ENCODE results near the gene CCNK. TPM values are rescaled to one million over a fixed set of nuclear protein-coding genes. Genes with fewer than 3 reads are reported as not detected.

Gene CCNK
- total and polyA plus RNA-seq, 10 of the 15 experiments (the other 5 are each of a cell fraction or from before 2014, with no cell fraction given): 10.8 to 88.0 (median 22.5) TPM

DNA sequence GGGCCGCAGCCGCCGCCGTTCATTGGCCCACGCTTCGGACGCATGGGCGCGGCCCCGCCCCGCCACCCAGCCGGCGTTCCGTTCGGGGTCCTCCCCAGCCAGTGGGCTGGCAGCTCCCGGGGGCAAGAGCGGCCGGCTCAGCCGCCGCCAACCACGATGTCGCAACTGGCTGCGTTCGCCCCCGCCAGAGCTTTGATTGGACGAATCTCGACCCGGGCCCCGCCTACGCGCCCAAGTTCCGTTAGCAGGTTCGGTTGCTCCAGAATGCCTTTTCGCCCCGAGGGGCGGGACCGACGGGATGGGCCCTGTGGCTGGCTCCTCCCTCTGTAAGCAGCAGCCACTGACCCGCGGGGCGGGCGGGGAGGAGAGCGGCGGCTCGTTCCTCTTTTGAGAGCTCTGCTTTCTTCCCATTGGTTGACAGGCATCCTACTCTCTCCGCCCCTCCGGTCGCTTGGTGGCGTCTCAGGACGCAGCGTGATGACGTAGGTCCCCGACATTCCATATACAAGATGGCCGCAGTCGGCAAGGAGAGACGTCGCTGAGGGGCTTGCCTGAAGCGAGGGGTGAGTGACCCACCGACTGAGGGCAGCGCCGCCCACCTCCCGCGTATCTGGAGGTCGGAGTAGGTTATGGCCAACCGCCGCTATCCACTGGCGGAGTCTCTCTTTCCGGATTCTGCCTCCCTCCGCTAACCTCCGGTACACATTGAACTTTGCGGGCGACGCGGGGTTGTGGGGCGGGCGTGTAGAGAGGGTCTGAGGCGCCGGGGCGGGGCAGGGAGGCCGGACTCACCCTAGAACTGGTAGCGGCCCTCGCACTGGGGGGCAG, at the start of gene CCNK (continued):
- TF ChIP-seq STAT1 (conservative IDR thresholded peaks at IDR 0.05): 0 out of 2 replicates have a peak, but pooled peaks have one; percentile 73
- TF ChIP-seq ZNF207 (IDR thresholded peaks at IDR 0.05; ENCODE audit: borderline replicate concordance): 0 out of 2 replicates have a peak, but pooled peaks have one; percentile 59
- TF ChIP-seq, protein P1, sequence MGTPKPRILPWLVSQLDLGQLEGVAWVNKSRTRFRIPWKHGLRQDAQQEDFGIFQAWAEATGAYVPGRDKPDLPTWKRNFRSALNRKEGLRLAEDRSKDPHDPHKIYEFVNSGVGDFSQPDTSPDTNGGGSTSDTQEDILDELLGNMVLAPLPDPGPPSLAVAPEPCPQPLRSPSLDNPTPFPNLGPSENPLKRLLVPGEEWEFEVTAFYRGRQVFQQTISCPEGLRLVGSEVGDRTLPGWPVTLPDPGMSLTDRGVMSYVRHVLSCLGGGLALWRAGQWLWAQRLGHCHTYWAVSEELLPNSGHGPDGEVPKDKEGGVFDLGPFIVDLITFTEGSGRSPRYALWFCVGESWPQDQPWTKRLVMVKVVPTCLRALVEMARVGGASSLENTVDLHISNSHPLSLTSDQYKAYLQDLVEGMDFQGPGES (IDR thresholded peaks at IDR 0.05): peak; percentile 78; the same call in 1 of the 2 replicates
- no peak for TF ChIP-seq NRF1 (conservative IDR thresholded peaks at IDR 0.05; ENCODE audit: low read depth, low read length)
- no peak for TF ChIP-seq MTA3 (IDR thresholded peaks at IDR 0.05; ENCODE audit: borderline replicate concordance, low read length)
- no peak for TF ChIP-seq JUND (IDR thresholded peaks at IDR 0.05; ENCODE audit: low read depth, low read length)
- TF ChIP-seq ESRRA (IDR thresholded peaks at IDR 0.05; ENCODE audit: low read length): no peak
- TF ChIP-seq BHLHE40 (IDR thresholded peaks at IDR 0.05; ENCODE audit: borderline replicate concordance in 1 of 2, low read depth in 2 of 2, low read length in 1 of 2): peak in 1 of 2 experiments; percentile 43; a peak in 3 of 4 replicates

DNA sequence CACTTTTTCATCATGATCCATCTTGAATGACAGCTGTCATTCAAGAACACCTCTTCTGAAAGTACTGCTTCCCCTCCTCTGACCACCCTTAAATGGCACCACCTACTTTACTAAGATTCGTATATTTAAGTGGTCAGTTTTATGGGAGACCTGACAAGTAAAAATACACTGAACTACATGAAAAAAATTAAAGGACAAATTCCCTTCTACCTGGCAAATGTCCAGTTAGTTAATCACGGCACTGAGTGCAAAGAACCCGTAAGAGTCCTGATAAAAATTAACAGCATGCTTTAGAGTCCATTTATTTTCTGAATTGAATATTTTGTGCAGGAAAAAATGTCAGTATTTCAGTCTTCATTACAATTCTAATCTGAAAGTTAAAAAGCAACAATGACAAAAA, 49.2 kb upstream of the CCNK start:
- no peak overlapping the region for H3K9ac ChIP-seq (ENCODE audit: control insufficient read depth, insufficient read depth, low read length)
- no peaks in the 10 kb centered on the region for H3K79me2 ChIP-seq (ENCODE audit: control insufficient read depth, insufficient read depth, low read length)
- RAD21 ChIA-PET (ENCODE audit: unreplicated experiment): no interaction called here
- peaks cover 6 to 19% of the 10 kb centered on the region in 2 experiments for H3K36me3 ChIP-seq (ENCODE audit: control insufficient read depth in 2 of 2, insufficient read depth in 2 of 2, low read length in 1 of 2)
- no peaks in the 10 kb centered on the region for H3K27me3 ChIP-seq (replicated peaks in 1 of 2; ENCODE audit: control insufficient read depth in 2 of 2, insufficient read depth in 2 of 2, low read length in 1 of 2)
- no peak overlapping the region for H3K4me2 ChIP-seq (ENCODE audit: control insufficient read depth, insufficient read depth)
- CTCF ChIA-PET: no interaction called here
- FAIRE-seq: no peak
- H3K27ac ChIP-seq (ENCODE audit: control insufficient read depth, insufficient read depth): no peak overlapping the region
- intact Hi-C loops (cut with micrococcal nuclease; ENCODE audit: unreplicated experiment) (no loop called here), in situ Hi-C loops (cut with MboI) (no loop called here)
- POLR2A ChIA-PET: no interaction called here
- no peak for DNase-seq (ENCODE audit: low read depth, low spot score)
- no peaks in the 10 kb centered on the region for H3K4me1 ChIP-seq (ENCODE audit: control insufficient read depth, insufficient read depth, low read length)
- WGBS (ENCODE audit: insufficient coverage, insufficient replicate concordance, low lambda C conversion rate, missing lambda C conversion rate): 93% methylated on average over 3 of the region's 3 CpGs
- no peak overlapping the region for H2AFZ ChIP-seq (ENCODE audit: control insufficient read depth, low read depth, low read length)
- ATAC-seq: no peak
- no peaks in the 10 kb centered on the region for H4K20me1 ChIP-seq (ENCODE audit: control insufficient read depth, insufficient read depth)
- SMC1A ChIA-PET (ENCODE audit: uncharacterized antibody, unreplicated experiment): no interaction called here
- TF ChIP-seq, protein P2, sequence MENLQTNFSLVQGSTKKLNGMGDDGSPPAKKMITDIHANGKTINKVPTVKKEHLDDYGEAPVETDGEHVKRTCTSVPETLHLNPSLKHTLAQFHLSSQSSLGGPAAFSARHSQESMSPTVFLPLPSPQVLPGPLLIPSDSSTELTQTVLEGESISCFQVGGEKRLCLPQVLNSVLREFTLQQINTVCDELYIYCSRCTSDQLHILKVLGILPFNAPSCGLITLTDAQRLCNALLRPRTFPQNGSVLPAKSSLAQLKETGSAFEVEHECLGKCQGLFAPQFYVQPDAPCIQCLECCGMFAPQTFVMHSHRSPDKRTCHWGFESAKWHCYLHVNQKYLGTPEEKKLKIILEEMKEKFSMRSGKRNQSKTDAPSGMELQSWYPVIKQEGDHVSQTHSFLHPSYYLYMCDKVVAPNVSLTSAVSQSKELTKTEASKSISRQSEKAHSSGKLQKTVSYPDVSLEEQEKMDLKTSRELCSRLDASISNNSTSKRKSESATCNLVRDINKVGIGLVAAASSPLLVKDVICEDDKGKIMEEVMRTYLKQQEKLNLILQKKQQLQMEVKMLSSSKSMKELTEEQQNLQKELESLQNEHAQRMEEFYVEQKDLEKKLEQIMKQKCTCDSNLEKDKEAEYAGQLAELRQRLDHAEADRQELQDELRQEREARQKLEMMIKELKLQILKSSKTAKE (IDR thresholded peaks at IDR 0.05; ENCODE audit: low read depth, poor library complexity, severe bottlenecking): no peak
- TF ChIP-seq, protein P3, sequence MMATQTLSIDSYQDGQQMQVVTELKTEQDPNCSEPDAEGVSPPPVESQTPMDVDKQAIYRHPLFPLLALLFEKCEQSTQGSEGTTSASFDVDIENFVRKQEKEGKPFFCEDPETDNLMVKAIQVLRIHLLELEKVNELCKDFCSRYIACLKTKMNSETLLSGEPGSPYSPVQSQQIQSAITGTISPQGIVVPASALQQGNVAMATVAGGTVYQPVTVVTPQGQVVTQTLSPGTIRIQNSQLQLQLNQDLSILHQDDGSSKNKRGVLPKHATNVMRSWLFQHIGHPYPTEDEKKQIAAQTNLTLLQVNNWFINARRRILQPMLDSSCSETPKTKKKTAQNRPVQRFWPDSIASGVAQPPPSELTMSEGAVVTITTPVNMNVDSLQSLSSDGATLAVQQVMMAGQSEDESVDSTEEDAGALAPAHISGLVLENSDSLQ (IDR thresholded peaks at IDR 0.05): peak; percentile 23; the same call in 1 of the 2 replicates
- BruUV-seq (replicated peaks): no TSS peak
- no peak overlapping the region for H3K4me3 ChIP-seq
- H3K9me3 ChIP-seq (replicated peaks; ENCODE audit: control insufficient read depth, insufficient read depth, low read length): peaks cover 3% of the 10 kb centered on the region; the same call in 2 of the 3 replicates

Data from GM12878 (cell line).